BJ (cell line): ENCODE data around the gene PDLIM7. TPM values are rescaled to one million over a fixed set of nuclear protein-coding genes. Genes with fewer than 3 reads are reported as not detected.

Experiments
- CTCF ChIA-PET: fragments of 350-600 bp; formaldehyde crosslinking; extraction: SDS; loops from one replicate; lab custom pipeline; 2021; ENCODE audit warnings: antibody characterized with exemption, inconsistent platforms; lab: Yijun Ruan, JAX
- POLR2A ChIA-PET: fragments of 300-600 bp; sonication (Branson Sonifier 250); formaldehyde crosslinking; extraction: SDS; loops from one replicate; lab custom pipeline; 2021; ENCODE audit warnings: antibody characterized with exemption; lab: Charles Lee
- DNase-seq: peaks from one replicate; pipeline ENCODE4 v3.0.0-alpha.2; 2011; ENCODE audit warnings: low read depth
- H3K27me3 ChIP-seq: 2 replicates; pipeline ENCODE4 v1.6.0; 2011; ENCODE audit warnings: low read length; ENCODE audit not compliant: control insufficient read depth, insufficient read depth
- H3K36me3 ChIP-seq: 2 replicates; pipeline ENCODE4 v1.5.1; 2011; ENCODE audit warnings: low read length; ENCODE audit not compliant: control insufficient read depth, insufficient read depth
- H3K4me3 ChIP-seq: 2 replicates; pipeline ENCODE4 v1.5.1; 2011; ENCODE audit warnings: low read depth, mild to moderate bottlenecking, control low read depth, low read length
- CTCF ChIP-seq: IDR thresholded peaks from 2 replicates; pipeline ENCODE4 v1.5.1; 2011; ENCODE audit warnings: low read depth, mild to moderate bottlenecking, control low read depth, inconsistent platforms, low read length, moderate library complexity; ENCODE audit not compliant: insufficient read depth
- polyA plus RNA-seq: library from polyadenylated mRNA; depleted of rRNA; stranded (reverse); fragments of >200 nt; gene quantifications from 2 replicates; pipeline ENCODE4 v1.2.3, GENCODE V29; 2011

The PDLIM7 gene
- polyA plus RNA-seq, 1 experiment, result 624 TPM

- no peaks in the 10 kb centered on the region for H3K27me3 ChIP-seq
- peaks cover 12% of the 10 kb centered on the region for H3K36me3 ChIP-seq
- no peak for DNase-seq
- no peak for TF ChIP-seq CTCF
- ChIA-PET POLR2A (no interaction called here), CTCF (interaction anchor here (0.6 kb wide), 1 partner anchor 426 kb away, joined by 3 read pairs; no protein-coding TSS in a partner anchor)
- no peak overlapping the region for H3K4me3 ChIP-seq
Measured at GRCh38 chr5:177540438-177540837, 43.0 kb upstream of the PDLIM7 start.

GRCh38 chr5:177539411-177539810, 42.0 kb upstream of the PDLIM7 start:
- Histone ChIP-seq H3K4me3 (no peak overlapping the region), H3K36me3 (peaks cover 12% of the 10 kb centered on the region), H3K27me3 (no peaks in the 10 kb centered on the region)
- POLR2A ChIA-PET, result interaction anchor here (1.0 kb wide), 1 partner anchor 614 kb away, joined by 13 read pairs; the partner anchor contains the start of gene NHP2
- TF ChIP-seq CTCF, result no peak
- CTCF ChIA-PET, result interaction anchor here (1.3 kb wide), 2 partner anchors 13 to 38 kb away, joined by 4 read pairs; no protein-coding TSS in a partner anchor
- DNase-seq, result peak; percentile 46

- H3K27me3 ChIP-seq, result no peaks in the 10 kb centered on the region
- POLR2A ChIA-PET, result interaction anchor here (1.0 kb wide), 1 partner anchor 615 kb away, joined by 13 read pairs; the partner anchor contains the start of gene NHP2
- DNase-seq, result no peak
- CTCF ChIA-PET, result interaction anchor here (1.3 to 1.4 kb wide), 3 partner anchors 7 to 37 kb away, joined by 3 to 4 read pairs (median 4); no protein-coding TSS in a partner anchor
- peaks cover 12% of the 10 kb centered on the region for H3K36me3 ChIP-seq
- H3K4me3 ChIP-seq, result no peak overlapping the region
- no peak for TF ChIP-seq CTCF
Measured at GRCh38 chr5:177538876-177539275, 41.5 kb upstream of the PDLIM7 start.

GRCh38 chr5:177537389-177538361, 40.3 kb upstream of the PDLIM7 start:
- no peak for TF ChIP-seq CTCF

GRCh38 chr5:177536386-177536785, 39.0 kb upstream of the PDLIM7 start:
- no peak for DNase-seq
- Histone ChIP-seq H3K36me3 (peaks cover 21% of the 10 kb centered on the region), H3K4me3 (no peak overlapping the region), H3K27me3 (no peaks in the 10 kb centered on the region)
- ChIA-PET CTCF (interaction anchor here (1.6 kb wide), 1 partner anchor 11 kb away, joined by 8 read pairs; no protein-coding TSS in a partner anchor), POLR2A (no interaction called here)
- TF ChIP-seq CTCF, result no peak

More at GRCh38 chr5:177537389-177538361, 40.3 kb upstream of the PDLIM7 start:
- peak; percentile 52 for DNase-seq
- Histone ChIP-seq H3K4me3 (no peak overlapping the region), H3K36me3 (peaks cover 12% of the 10 kb centered on the region), H3K27me3 (no peaks in the 10 kb centered on the region)
- ChIA-PET POLR2A (interaction anchor here (1.0 to 1.4 kb wide), 2 partner anchors 8 to 40 kb away, joined by 5 to 6 read pairs; partner anchors contain the start of gene PDLIM7), CTCF (interaction anchor here (1.1 to 1.6 kb wide), 4 partner anchors 7 to 36 kb away, joined by 3 to 8 read pairs (median 3); no protein-coding TSS in a partner anchor)
